RWPE2 (cell line): Measurements from ENCODE around the gene NR4A3.

ENCODE experiments used
- ATAC-seq: fragments of 200-7000 bp; cut with Tn5 transposase; 3 replicates; pipeline ENCODE4 v1.9.1; 2021; ENCODE audit warnings: low read depth
- DNase-seq: peaks from one replicate; pipeline ENCODE4 v3.0.0-alpha.2; 2020; ENCODE audit warnings: low spot score
- H3K27ac ChIP-seq: fragments of 450-650 bp; 2 replicates; pipeline ENCODE4 v1.5.1; 2017; ENCODE audit warnings: mild to moderate bottlenecking; ENCODE audit not compliant: poor library complexity, severe bottlenecking
- H3K27me3 ChIP-seq: fragments of 250-450 bp; sonication (Bioruptor Pico); 2 replicates; pipeline ENCODE4 v1.5.1; 2021; ENCODE audit warnings: mild to moderate bottlenecking, moderate library complexity; ENCODE audit not compliant: insufficient read depth, poor library complexity, severe bottlenecking
- H3K36me3 ChIP-seq: fragments of 250-450 bp; sonication (Bioruptor Pico); 2 replicates; pipeline ENCODE4 v1.5.1; 2020; ENCODE audit warnings: low read depth, mild to moderate bottlenecking, moderate library complexity
- H3K4me1 ChIP-seq: fragments of 250-450 bp; sonication (Bioruptor Pico); 2 replicates; pipeline ENCODE4 v1.5.1; 2021; ENCODE audit warnings: mild to moderate bottlenecking, moderate library complexity; ENCODE audit not compliant: insufficient read depth, poor library complexity, severe bottlenecking
- H3K4me3 ChIP-seq: fragments of 250-450 bp; sonication (Bioruptor Pico); 2 replicates; pipeline ENCODE4 v1.5.1; 2021; ENCODE audit warnings: mild to moderate bottlenecking, moderate library complexity; ENCODE audit not compliant: severe bottlenecking
- H3K9me3 ChIP-seq: fragments of 250-450 bp; sonication (Bioruptor Pico); 2 replicates; pipeline ENCODE4 v1.5.1; 2021; ENCODE audit warnings: mild to moderate bottlenecking, moderate library complexity; ENCODE audit not compliant: severe bottlenecking
- TF ChIP-seq, protein P1 (sequence below): fragments of 450-650 bp; IDR thresholded peaks from one replicate; pipeline ENCODE4 v1.5.1; 2017; ENCODE audit warnings: mild to moderate bottlenecking, moderate library complexity; ENCODE audit not compliant: poor library complexity, severe bottlenecking

The NR4A3 gene

DNA sequence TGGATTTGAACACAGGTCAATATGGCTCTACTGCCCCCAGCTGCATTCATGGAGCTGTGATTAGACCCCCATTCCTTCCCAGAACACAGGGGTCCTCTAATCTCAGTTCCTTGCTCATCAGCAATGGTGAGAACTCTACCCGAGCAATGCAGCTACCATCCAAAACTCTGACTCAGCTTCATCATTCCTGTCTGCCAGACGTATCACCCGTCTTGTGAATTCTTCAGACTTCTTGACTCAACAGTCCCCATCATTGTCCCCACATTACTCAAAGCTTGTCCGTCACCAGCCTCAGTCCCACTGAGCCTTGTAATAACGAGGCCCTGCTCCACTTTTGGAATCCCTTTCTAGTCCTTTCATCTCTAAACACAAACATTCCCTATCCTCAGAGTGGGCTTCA, 48.4 kb downstream of the NR4A3 start:
- TF ChIP-seq, protein P1, sequence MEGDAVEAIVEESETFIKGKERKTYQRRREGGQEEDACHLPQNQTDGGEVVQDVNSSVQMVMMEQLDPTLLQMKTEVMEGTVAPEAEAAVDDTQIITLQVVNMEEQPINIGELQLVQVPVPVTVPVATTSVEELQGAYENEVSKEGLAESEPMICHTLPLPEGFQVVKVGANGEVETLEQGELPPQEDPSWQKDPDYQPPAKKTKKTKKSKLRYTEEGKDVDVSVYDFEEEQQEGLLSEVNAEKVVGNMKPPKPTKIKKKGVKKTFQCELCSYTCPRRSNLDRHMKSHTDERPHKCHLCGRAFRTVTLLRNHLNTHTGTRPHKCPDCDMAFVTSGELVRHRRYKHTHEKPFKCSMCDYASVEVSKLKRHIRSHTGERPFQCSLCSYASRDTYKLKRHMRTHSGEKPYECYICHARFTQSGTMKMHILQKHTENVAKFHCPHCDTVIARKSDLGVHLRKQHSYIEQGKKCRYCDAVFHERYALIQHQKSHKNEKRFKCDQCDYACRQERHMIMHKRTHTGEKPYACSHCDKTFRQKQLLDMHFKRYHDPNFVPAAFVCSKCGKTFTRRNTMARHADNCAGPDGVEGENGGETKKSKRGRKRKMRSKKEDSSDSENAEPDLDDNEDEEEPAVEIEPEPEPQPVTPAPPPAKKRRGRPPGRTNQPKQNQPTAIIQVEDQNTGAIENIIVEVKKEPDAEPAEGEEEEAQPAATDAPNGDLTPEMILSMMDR, result no peak
- no peaks in the 10 kb centered on the region for H3K9me3 ChIP-seq
- H3K4me1 ChIP-seq, result no peaks in the 10 kb centered on the region
- no peak for ATAC-seq
- no peak for DNase-seq
- no peak overlapping the region for H3K27ac ChIP-seq
- H3K36me3 ChIP-seq, result no peaks in the 10 kb centered on the region
- H3K27me3 ChIP-seq, result peaks cover 6% of the 10 kb centered on the region
- H3K4me3 ChIP-seq, result no peak overlapping the region

DNA sequence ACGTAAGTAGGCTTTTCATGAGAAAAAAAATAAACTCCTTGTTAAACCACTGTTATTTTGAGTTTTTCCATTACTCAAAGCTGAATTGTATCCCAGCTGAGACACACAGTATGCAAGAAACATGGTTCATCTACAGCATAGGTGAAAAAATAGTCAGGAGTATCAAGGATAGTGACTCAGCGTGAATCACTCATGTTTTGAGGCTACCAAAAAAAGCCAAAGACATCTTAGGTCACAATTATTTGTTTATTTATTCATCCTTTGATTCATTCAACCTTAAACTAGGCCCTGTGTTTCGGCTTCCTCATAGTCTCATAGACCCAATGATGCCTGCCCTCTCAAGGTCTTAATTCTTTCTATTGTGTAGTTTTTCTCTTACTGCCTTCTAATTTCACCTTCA, 51.8 kb downstream of the NR4A3 start:
- Histone ChIP-seq H3K27me3 (peaks cover 3% of the 10 kb centered on the region), H3K4me3 (no peak overlapping the region), H3K27ac (no peak overlapping the region), H3K9me3 (peaks cover 4% of the 10 kb centered on the region), H3K4me1 (no peaks in the 10 kb centered on the region), H3K36me3 (no peaks in the 10 kb centered on the region)
- no peak for DNase-seq
- TF ChIP-seq, protein P1, result no peak
- peak; percentile 72 for ATAC-seq

GRCh38 chr9:99873943-99874584, 52.4 kb downstream of the NR4A3 start:
- H3K4me1 ChIP-seq, result no peaks in the 10 kb centered on the region
- no peaks in the 10 kb centered on the region for H3K36me3 ChIP-seq
- H3K27ac ChIP-seq, result no peak overlapping the region
- ATAC-seq (no peak), DNase-seq (no peak)
- H3K27me3 ChIP-seq, result peaks cover 3% of the 10 kb centered on the region
- TF ChIP-seq, protein P1, result no peak
- no peak overlapping the region for H3K4me3 ChIP-seq
- H3K9me3 ChIP-seq, result peaks cover 4% of the 10 kb centered on the region

DNA sequence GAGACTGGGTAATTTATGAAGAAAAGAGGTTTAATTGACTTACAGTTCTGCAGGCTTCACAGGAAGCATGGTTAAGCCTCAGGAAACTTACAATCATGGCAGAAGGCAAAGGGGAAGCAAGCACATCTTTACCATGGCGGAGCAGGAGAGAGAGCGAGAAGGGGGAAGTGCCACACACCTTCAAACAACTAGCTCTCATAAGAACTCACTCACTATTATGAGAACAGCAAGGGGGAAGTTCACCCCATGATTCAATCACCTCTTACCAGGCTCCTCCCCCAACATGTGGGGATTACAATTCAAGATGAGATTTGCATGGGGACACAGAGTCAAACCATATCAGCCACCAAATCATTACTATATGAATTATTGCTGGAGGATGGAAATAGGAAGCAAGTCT, 54.5 kb downstream of the NR4A3 start:
- ATAC-seq (no peak), DNase-seq (no peak)
- H3K27me3 ChIP-seq, result peaks cover 3% of the 10 kb centered on the region
- no peaks in the 10 kb centered on the region for H3K4me1 ChIP-seq
- no peak overlapping the region for H3K4me3 ChIP-seq
- peaks cover 4% of the 10 kb centered on the region for H3K9me3 ChIP-seq
- H3K27ac ChIP-seq, result no peak overlapping the region
- TF ChIP-seq, protein P1, result no peak
- H3K36me3 ChIP-seq, result no peaks in the 10 kb centered on the region

DNA sequence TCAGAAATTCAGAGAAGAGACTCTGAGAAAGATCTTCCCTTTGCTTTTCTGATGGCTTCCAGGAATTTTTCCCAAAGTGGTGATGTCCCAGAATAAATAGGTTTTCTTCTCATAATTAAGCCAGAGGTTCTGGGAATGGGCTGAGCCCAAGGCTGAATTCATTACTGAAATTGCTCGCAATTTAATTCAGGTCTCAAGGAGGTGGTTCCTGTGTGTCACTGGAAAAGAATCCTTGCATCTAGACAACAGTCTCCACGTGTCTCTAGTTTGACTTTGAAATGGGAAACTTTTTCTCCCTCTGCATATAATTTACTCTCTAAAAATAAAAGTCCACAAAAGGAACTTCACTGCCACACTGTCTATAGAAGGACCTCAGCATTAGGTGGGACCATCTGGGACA, 57.0 kb downstream of the NR4A3 start:
- DNase-seq (no peak), ATAC-seq (no peak)
- H3K9me3 ChIP-seq, result peaks cover 4% of the 10 kb centered on the region
- H3K4me3 ChIP-seq, result no peak overlapping the region
- H3K27ac ChIP-seq, result no peak overlapping the region
- TF ChIP-seq, protein P1, result no peak
- peaks cover 3% of the 10 kb centered on the region for H3K27me3 ChIP-seq
- H3K4me1 ChIP-seq, result no peaks in the 10 kb centered on the region
- no peaks in the 10 kb centered on the region for H3K36me3 ChIP-seq
